CD4-positive, CD25-positive, alpha-beta regulatory T cell (primary cell): ENCODE measurements around the gene MAP4K3. TPM values are rescaled to one million over a fixed set of nuclear protein-coding genes. Genes with fewer than 3 reads are reported as not detected.

Experiments
- polyA plus RNA-seq, 4 donors: library from polyadenylated mRNA; unstranded; fragments of 300-500 nt; fragmentation: Illumina TruSeq; gene quantifications; one replicate each; pipeline ENCODE4 v1.2.3, GENCODE V29; 2021
- total RNA-seq: library from RNA; stranded (reverse); gene quantifications from one replicate; pipeline ENCODE4 v1.2.3, GENCODE V29; 2022

Gene MAP4K3
- total and polyA plus RNA-seq, 5 donors from 2014 or later, result 1.4 to 28.7 (median 2.0) TPM

Other genes starting within 250 kb of the MAP4K3 start
- gene CDKL4, start 193.3 kb downstream of the MAP4K3 start, total RNA-seq, result 0.74 TPM
- 1 to 10 TPM in 1 of 4 donors, under 1 TPM in 3; 0.25 to 1.6 (median 0.42) TPM for gene CDKL4, start 193.3 kb downstream of the MAP4K3 start, polyA plus RNA-seq
- gene TMEM178A, start 228.6 kb upstream of the MAP4K3 start, total RNA-seq, result not detected
- not detected for gene TMEM178A, start 228.6 kb upstream of the MAP4K3 start, polyA plus RNA-seq